ENCODE results near the gene ITPR1.

The ITPR1 gene

GRCh38 chr3:4720316-4721075 is 227.3 kb downstream of the ITPR1 start:
- Histone ChIP-seq H3K9ac (ENCODE audit: low read length) (peak overlapping the region; percentile 27), H3K4me3 (ENCODE audit: low read depth in 1 of 2, low read length in 2 of 2) (peak overlapping the region in 1 of 2 donors; percentile 7), H3K4me1 (ENCODE audit: insufficient read depth, low read length) (peaks cover 48% of the 10 kb centered on the region), H3K9me3 (ENCODE audit: low read length) (no peaks in the 10 kb centered on the region), H3K27ac (ENCODE audit: low read depth, low read length) (peak overlapping the region; percentile 79), H3K27me3 (ENCODE audit: control insufficient read depth in 1 of 2, insufficient read depth in 2 of 2, low read length in 2 of 2) (no peaks in the 10 kb centered on the region), H3K36me3 (ENCODE audit: insufficient read depth, low read length) (no peaks in the 10 kb centered on the region)

GRCh38 chr3:4721511-4721911 is 228.4 kb downstream of the ITPR1 start:
- Histone ChIP-seq H3K9ac (ENCODE audit: low read length) (no peak overlapping the region), H3K36me3 (ENCODE audit: insufficient read depth, low read length) (no peaks in the 10 kb centered on the region), H3K4me1 (ENCODE audit: insufficient read depth, low read length) (peaks cover 48% of the 10 kb centered on the region), H3K27me3 (ENCODE audit: control insufficient read depth in 1 of 2, insufficient read depth in 2 of 2, low read length in 2 of 2) (no peaks in the 10 kb centered on the region), H3K4me3 (ENCODE audit: low read depth in 1 of 2, low read length in 2 of 2) (no peak overlapping the region), H3K9me3 (ENCODE audit: low read length) (no peaks in the 10 kb centered on the region), H3K27ac (ENCODE audit: low read depth, low read length) (peak overlapping the region; percentile 83)

GRCh38 chr3:4722103-4722502 is 229.0 kb downstream of the ITPR1 start:
- Histone ChIP-seq H3K4me1 (ENCODE audit: insufficient read depth, low read length) (peaks cover 48% of the 10 kb centered on the region), H3K27ac (ENCODE audit: low read depth, low read length) (peak overlapping the region; percentile 83), H3K36me3 (ENCODE audit: insufficient read depth, low read length) (no peaks in the 10 kb centered on the region), H3K9me3 (ENCODE audit: low read length) (no peaks in the 10 kb centered on the region), H3K9ac (ENCODE audit: low read length) (no peak overlapping the region), H3K27me3 (ENCODE audit: control insufficient read depth in 1 of 2, insufficient read depth in 2 of 2, low read length in 2 of 2) (no peaks in the 10 kb centered on the region), H3K4me3 (ENCODE audit: low read depth in 1 of 2, low read length in 2 of 2) (no peak overlapping the region)

- Histone ChIP-seq H3K9ac (ENCODE audit: low read length) (no peak overlapping the region), H3K27ac (ENCODE audit: low read depth, low read length) (no peak overlapping the region), H3K9me3 (ENCODE audit: low read length) (no peaks in the 10 kb centered on the region), H3K4me1 (ENCODE audit: insufficient read depth, low read length) (peaks cover 36% of the 10 kb centered on the region), H3K27me3 (ENCODE audit: control insufficient read depth in 1 of 2, insufficient read depth in 2 of 2, low read length in 2 of 2) (no peaks in the 10 kb centered on the region), H3K4me3 (ENCODE audit: low read depth in 1 of 2, low read length in 2 of 2) (no peak overlapping the region), H3K36me3 (ENCODE audit: insufficient read depth, low read length) (no peaks in the 10 kb centered on the region)
Observed at GRCh38 chr3:4724051-4724629, 231.0 kb downstream of the ITPR1 start.

GRCh38 chr3:4726549-4726948 is 233.4 kb downstream of the ITPR1 start:
- H3K36me3 ChIP-seq (ENCODE audit: insufficient read depth, low read length): no peaks in the 10 kb centered on the region
- H3K27me3 ChIP-seq (ENCODE audit: control insufficient read depth in 1 of 2, insufficient read depth in 2 of 2, low read length in 2 of 2): no peaks in the 10 kb centered on the region
- H3K4me3 ChIP-seq (ENCODE audit: low read depth in 1 of 2, low read length in 2 of 2): no peak overlapping the region
- H3K9me3 ChIP-seq (ENCODE audit: low read length): no peaks in the 10 kb centered on the region
- peaks cover 15% of the 10 kb centered on the region for H3K4me1 ChIP-seq (ENCODE audit: insufficient read depth, low read length)
- H3K9ac ChIP-seq (ENCODE audit: low read length): no peak overlapping the region
- no peak overlapping the region for H3K27ac ChIP-seq (ENCODE audit: low read depth, low read length)

- no peaks in the 10 kb centered on the region for H3K27me3 ChIP-seq (ENCODE audit: control insufficient read depth in 1 of 2, insufficient read depth in 2 of 2, low read length in 2 of 2)
- peaks cover 1% of the 10 kb centered on the region for H3K4me1 ChIP-seq (ENCODE audit: insufficient read depth, low read length)
- no peak overlapping the region for H3K27ac ChIP-seq (ENCODE audit: low read depth, low read length)
- H3K9ac ChIP-seq (ENCODE audit: low read length): no peak overlapping the region
- H3K9me3 ChIP-seq (ENCODE audit: low read length): no peaks in the 10 kb centered on the region
- peaks cover 5% of the 10 kb centered on the region for H3K36me3 ChIP-seq (ENCODE audit: insufficient read depth, low read length)
- no peak overlapping the region for H3K4me3 ChIP-seq (ENCODE audit: low read depth in 1 of 2, low read length in 2 of 2)
Observed at GRCh38 chr3:4729061-4729973, 236.2 kb downstream of the ITPR1 start.

- no peak overlapping the region for H3K4me3 ChIP-seq (ENCODE audit: low read depth in 1 of 2, low read length in 2 of 2)
- H3K27ac ChIP-seq (ENCODE audit: low read depth, low read length): no peak overlapping the region
- no peaks in the 10 kb centered on the region for H3K9me3 ChIP-seq (ENCODE audit: low read length)
- no peak overlapping the region for H3K9ac ChIP-seq (ENCODE audit: low read length)
- no peaks in the 10 kb centered on the region for H3K27me3 ChIP-seq (ENCODE audit: control insufficient read depth in 1 of 2, insufficient read depth in 2 of 2, low read length in 2 of 2)
- peaks cover 17% of the 10 kb centered on the region for H3K36me3 ChIP-seq (ENCODE audit: insufficient read depth, low read length)
- peaks cover 6% of the 10 kb centered on the region for H3K4me1 ChIP-seq (ENCODE audit: insufficient read depth, low read length)
Observed at GRCh38 chr3:4730719-4731118, 237.6 kb downstream of the ITPR1 start.

- H3K27me3 ChIP-seq (ENCODE audit: control insufficient read depth in 1 of 2, insufficient read depth in 2 of 2, low read length in 2 of 2): no peaks in the 10 kb centered on the region
- H3K9ac ChIP-seq (ENCODE audit: low read length): no peak overlapping the region
- H3K36me3 ChIP-seq (ENCODE audit: insufficient read depth, low read length): peaks cover 17% of the 10 kb centered on the region
- no peaks in the 10 kb centered on the region for H3K9me3 ChIP-seq (ENCODE audit: low read length)
- H3K4me1 ChIP-seq (ENCODE audit: insufficient read depth, low read length): peaks cover 6% of the 10 kb centered on the region
- no peak overlapping the region for H3K27ac ChIP-seq (ENCODE audit: low read depth, low read length)
- H3K4me3 ChIP-seq (ENCODE audit: low read depth in 1 of 2, low read length in 2 of 2): no peak overlapping the region
Observed at GRCh38 chr3:4731543-4732111, 238.5 kb downstream of the ITPR1 start.

GRCh38 chr3:4732925-4733324 is 239.8 kb downstream of the ITPR1 start:
- Histone ChIP-seq H3K4me1 (ENCODE audit: insufficient read depth, low read length) (peaks cover 6% of the 10 kb centered on the region), H3K27me3 (ENCODE audit: control insufficient read depth in 1 of 2, insufficient read depth in 2 of 2, low read length in 2 of 2) (no peaks in the 10 kb centered on the region), H3K4me3 (ENCODE audit: low read depth in 1 of 2, low read length in 2 of 2) (no peak overlapping the region), H3K9me3 (ENCODE audit: low read length) (no peaks in the 10 kb centered on the region), H3K27ac (ENCODE audit: low read depth, low read length) (no peak overlapping the region), H3K9ac (ENCODE audit: low read length) (no peak overlapping the region), H3K36me3 (ENCODE audit: insufficient read depth, low read length) (peaks cover 24% of the 10 kb centered on the region)

GRCh38 chr3:4734454-4734853 is 241.3 kb downstream of the ITPR1 start:
- H3K36me3 ChIP-seq (ENCODE audit: insufficient read depth, low read length): peaks cover 24% of the 10 kb centered on the region
- no peak overlapping the region for H3K27ac ChIP-seq (ENCODE audit: low read depth, low read length)
- no peak overlapping the region for H3K4me3 ChIP-seq (ENCODE audit: low read depth in 1 of 2, low read length in 2 of 2)
- no peaks in the 10 kb centered on the region for H3K9me3 ChIP-seq (ENCODE audit: low read length)
- H3K4me1 ChIP-seq (ENCODE audit: insufficient read depth, low read length): peaks cover 6% of the 10 kb centered on the region
- no peak overlapping the region for H3K9ac ChIP-seq (ENCODE audit: low read length)
- H3K27me3 ChIP-seq (ENCODE audit: control insufficient read depth in 1 of 2, insufficient read depth in 2 of 2, low read length in 2 of 2): no peaks in the 10 kb centered on the region

GRCh38 chr3:4735243-4735642 is 242.1 kb downstream of the ITPR1 start:
- Histone ChIP-seq H3K36me3 (ENCODE audit: insufficient read depth, low read length) (peaks cover 24% of the 10 kb centered on the region), H3K27ac (ENCODE audit: low read depth, low read length) (no peak overlapping the region), H3K4me1 (ENCODE audit: insufficient read depth, low read length) (peaks cover 6% of the 10 kb centered on the region), H3K4me3 (ENCODE audit: low read depth in 1 of 2, low read length in 2 of 2) (no peak overlapping the region), H3K9me3 (ENCODE audit: low read length) (no peaks in the 10 kb centered on the region), H3K9ac (ENCODE audit: low read length) (no peak overlapping the region), H3K27me3 (ENCODE audit: control insufficient read depth in 1 of 2, insufficient read depth in 2 of 2, low read length in 2 of 2) (no peaks in the 10 kb centered on the region)
